Measurements from ENCODE around the gene BCOR. TPM values are rescaled to one million over a fixed set of nuclear protein-coding genes. Genes with fewer than 3 reads are reported as not detected.

BCOR gene
- total and polyA plus RNA-seq, 2 of the 4 experiments (the other 2 are of a cell fraction), result 7.5 to 9.0 TPM

DNA sequence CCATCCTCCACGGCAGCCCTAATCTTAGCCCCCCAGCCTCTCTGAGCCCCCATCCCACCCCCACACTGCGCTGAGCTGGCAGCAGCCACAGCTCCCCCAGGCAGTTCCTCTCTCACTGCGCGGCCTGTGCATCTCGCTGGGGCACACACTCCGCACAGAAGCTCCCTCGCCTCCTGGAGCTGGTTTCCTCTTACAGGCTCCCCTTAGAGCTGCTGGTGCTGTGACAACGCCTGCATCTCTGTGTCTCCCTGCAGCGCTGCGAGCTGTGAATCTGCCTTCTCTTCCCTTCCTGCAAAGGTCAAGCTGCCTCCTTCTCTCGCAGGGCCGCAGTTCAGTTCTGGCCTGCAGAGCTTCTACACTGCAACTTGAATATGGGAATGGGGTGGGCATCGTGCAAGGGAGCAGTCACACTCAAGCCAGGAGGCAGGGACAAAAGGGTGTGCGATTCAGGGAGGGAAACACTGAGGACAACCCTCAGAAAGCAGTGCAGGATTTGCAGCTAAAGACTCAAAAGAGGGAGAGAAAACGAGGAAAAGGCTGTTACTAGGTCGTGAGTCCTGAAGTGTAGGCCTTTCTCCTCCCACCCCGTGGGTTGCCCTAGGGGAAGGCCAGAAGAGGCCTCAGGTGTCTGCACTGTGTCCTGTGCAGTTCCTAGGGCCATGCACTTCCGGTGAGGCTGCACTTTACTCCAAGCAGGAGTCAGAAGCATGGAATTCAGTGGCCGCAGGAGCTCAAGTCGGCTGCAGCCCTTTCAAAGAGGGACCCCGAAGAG is 87.0 kb downstream of the BCOR start:
- in situ Hi-C loops (cut with MboI; ENCODE audit: low sequenced_read_pairs), result no loop called here
- H4K8ac ChIP-seq (ENCODE audit: low read depth in 2 of 2, low read length in 2 of 2), result no peak overlapping the region
- no peak overlapping the region; the same call in 1 of the 2 replicates for H2AK5ac ChIP-seq (ENCODE audit: low read depth, low read length)
- H3K9me3 ChIP-seq (ENCODE audit: control insufficient read depth, insufficient read depth, low read length), result peaks cover 6% of the 10 kb centered on the region; the same call in 1 of the 2 replicates
- H4K20me1 ChIP-seq (ENCODE audit: insufficient read depth, low read length), result no peaks in the 10 kb centered on the region
- H4K5ac ChIP-seq (ENCODE audit: low read depth, low read length), result no peak overlapping the region
- WGBS, 2 experiments (ENCODE audit: extremely low coverage in 2 of 2, insufficient read length in 1 of 2), result 42% methylated on average over 10 of the region's 21 CpGs; no CpG with 5 or more reads in 1 of the 2 experiments
- no peak overlapping the region for H2BK20ac ChIP-seq (ENCODE audit: low read depth, low read length)
- no peak overlapping the region for H2BK120ac ChIP-seq (ENCODE audit: low read depth, low read length)
- POLR2A ChIA-PET (ENCODE audit: unreplicated experiment), result no interaction called here
- H2AFZ ChIP-seq (replicated peaks; ENCODE audit: low read length, poor library complexity), result no peak overlapping the region
- no peak overlapping the region for H4K91ac ChIP-seq (ENCODE audit: insufficient read depth, low read depth, low read length)
- no peak for TF ChIP-seq RAD21 (IDR thresholded peaks at IDR 0.05; ENCODE audit: low read length)
- TF ChIP-seq CHD1 (IDR thresholded peaks at IDR 0.05; ENCODE audit: low read depth, low read length), result no peak
- no peak for TF ChIP-seq SMC3 (IDR thresholded peaks at IDR 0.05; ENCODE audit: low read depth, low read length)
- no peak for TF ChIP-seq NFE2L2 (IDR thresholded peaks at IDR 0.05; ENCODE audit: low read depth, low read length)
- no peak for TF ChIP-seq CEBPB (IDR thresholded peaks at IDR 0.05; ENCODE audit: low read depth, low read length)
- no peak for TF ChIP-seq POLR2A (IDR thresholded peaks at IDR 0.05; ENCODE audit: low read depth, low read length)
- H3K14ac ChIP-seq (replicated peaks; ENCODE audit: low read depth, low read length), result no peak overlapping the region
- H3K9ac ChIP-seq (ENCODE audit: low read depth, low read length), result no peak overlapping the region
- H3K23ac ChIP-seq (ENCODE audit: low read depth, low read length), result no peak overlapping the region
- H3K18ac ChIP-seq (ENCODE audit: low read depth, low read length), result no peak overlapping the region
- CTCF ChIA-PET, result no interaction called here
- H3K36me3 ChIP-seq (ENCODE audit: control insufficient read depth, insufficient read depth, low read length), result no peaks in the 10 kb centered on the region
- peaks cover 10% of the 10 kb centered on the region for H3K4me1 ChIP-seq (ENCODE audit: control insufficient read depth, insufficient read depth, low read length)
- intact Hi-C loops (cut with micrococcal nuclease), result loop anchor here (5.0 kb wide), 1 partner anchor 77 kb away; no protein-coding TSS in a partner anchor
- peaks cover 2% of the 10 kb centered on the region; the same call in 1 of the 2 replicates for H3K9me1 ChIP-seq (ENCODE audit: insufficient read depth, low read length)
- no peak overlapping the region for H3K27ac ChIP-seq (ENCODE audit: insufficient read depth, low read length)
- ATAC-seq (ENCODE audit: low read depth) (no peak), DNase-seq (no peak)
- peaks cover 23% of the 10 kb centered on the region for H3K27me3 ChIP-seq (ENCODE audit: control insufficient read depth, insufficient read depth, low read length)
- H3K4me2 ChIP-seq (ENCODE audit: low read depth, low read length), result no peak overlapping the region
- no peak overlapping the region for H2BK5ac ChIP-seq (ENCODE audit: low read depth, low read length, poor library complexity, severe bottlenecking)
- no peak overlapping the region for H2AK9ac ChIP-seq (replicated peaks; ENCODE audit: low read depth, low read length, poor library complexity)
- no peaks in the 10 kb centered on the region for H3K79me1 ChIP-seq (ENCODE audit: low read depth in 1 of 2, low read length in 2 of 2)
- H3K4me3 ChIP-seq (ENCODE audit: insufficient read depth, low read depth, low read length), result no peak overlapping the region
- no peak overlapping the region for H2BK15ac ChIP-seq (ENCODE audit: low read depth, low read length)
- BruUV-seq (replicated peaks), result no TSS peak
- H3K4ac ChIP-seq (ENCODE audit: low read depth, low read length), result no peak overlapping the region
- no peak overlapping the region for H3K56ac ChIP-seq (ENCODE audit: extremely low read depth, insufficient read depth, low read length)
- dilution Hi-C loops (cut with HindIII; ENCODE audit: low sequenced_read_pairs, unreplicated experiment), result no loop called here
